ENCODE data around the gene IMMP2L. TPM values are rescaled to one million over a fixed set of nuclear protein-coding genes. Genes with fewer than 3 reads are reported as not detected.

The IMMP2L gene
- polyA plus RNA-seq, 1 donor (not counting 4 experiments of a cell fraction or from before 2014, with no cell fraction given), result 14.1 TPM

DNA sequence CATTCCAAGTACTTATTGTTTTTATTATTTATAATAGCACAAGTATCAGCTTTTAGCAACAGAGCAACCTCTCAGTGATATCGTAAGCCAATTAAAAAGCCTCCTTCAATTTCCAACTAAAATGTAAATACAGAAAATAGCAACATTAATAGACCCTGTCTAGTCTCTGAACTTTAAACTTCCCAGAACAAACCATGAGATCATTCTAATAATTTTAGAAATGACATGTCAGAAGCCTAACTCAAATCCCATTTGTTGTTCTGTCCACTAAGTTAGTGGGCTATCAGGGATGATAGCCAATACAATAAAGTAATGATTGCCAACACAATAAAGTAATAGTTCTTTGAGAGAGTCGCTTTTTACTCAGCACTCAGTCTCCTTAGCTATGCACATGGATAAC is 493.7 kb downstream of the IMMP2L start:
- FAIRE-seq (no peak), DNase-seq (ENCODE audit: low read depth, low spot score) (no peak)
- Histone ChIP-seq H2AFZ (ENCODE audit: control insufficient read depth, low read length) (no peak overlapping the region), H3K4me2 (ENCODE audit: control insufficient read depth, extremely low read depth, insufficient read depth, low read depth, low read length) (no peak overlapping the region), H3K9ac (ENCODE audit: control insufficient read depth, extremely low read depth, insufficient read depth, low read length) (no peak overlapping the region), H3K4me1 (ENCODE audit: control insufficient read depth, extremely low read depth, insufficient read depth, low read length) (no peaks in the 10 kb centered on the region), H3K4me3 (ENCODE audit: control insufficient read depth in 2 of 3, extremely low read depth in 1 of 3, insufficient read depth in 2 of 3, low read depth in 1 of 3, low read length in 3 of 3) (no peak overlapping the region), H3K36me3 (ENCODE audit: control insufficient read depth in 2 of 2, extremely low read depth in 1 of 2, insufficient read depth in 2 of 2, low read length in 2 of 2) (no peaks in the 10 kb centered on the region), H4K20me1 (ENCODE audit: control insufficient read depth, extremely low read depth, insufficient read depth, low read length) (no peaks in the 10 kb centered on the region), H3K27ac (ENCODE audit: control insufficient read depth, insufficient read depth, low read length) (no peak overlapping the region), H3K27me3 (ENCODE audit: control insufficient read depth, extremely low read depth, insufficient read depth, low read length) (no peaks in the 10 kb centered on the region), H3K9me3 (ENCODE audit: control insufficient read depth, low read depth, low read length) (no peaks in the 10 kb centered on the region), H3K9me1 (ENCODE audit: control insufficient read depth, extremely low read depth, insufficient read depth, low read length) (no peaks in the 10 kb centered on the region), H3K79me2 (ENCODE audit: control insufficient read depth, insufficient read depth, low read length) (no peaks in the 10 kb centered on the region)
- TF ChIP-seq EZH2 (IDR thresholded peaks at IDR 0.05; ENCODE audit: low read length) (no peak), CTCF (optimal IDR thresholded peaks at IDR 0.05 in 1 of 3, IDR thresholded peaks at IDR 0.05 in 1 of 3, conservative IDR thresholded peaks at IDR 0.05 in 1 of 3; ENCODE audit: extremely low read depth in 1 of 3, insufficient read depth in 2 of 3, low read length in 3 of 3) (no peak)
- dilution Hi-C loops (cut with MboI; ENCODE audit: extremely low pct_ligation_motif_present, low sequenced_read_pairs), result no loop called here

- Histone ChIP-seq H4K20me1 (ENCODE audit: control insufficient read depth, extremely low read depth, insufficient read depth, low read length) (no peaks in the 10 kb centered on the region), H3K27ac (ENCODE audit: control insufficient read depth, insufficient read depth, low read length) (no peak overlapping the region), H3K9me3 (ENCODE audit: control insufficient read depth, low read depth, low read length) (peaks cover 5% of the 10 kb centered on the region), H3K79me2 (ENCODE audit: control insufficient read depth, insufficient read depth, low read length) (no peaks in the 10 kb centered on the region), H3K4me2 (ENCODE audit: control insufficient read depth, extremely low read depth, insufficient read depth, low read depth, low read length) (no peak overlapping the region), H3K9ac (ENCODE audit: control insufficient read depth, extremely low read depth, insufficient read depth, low read length) (no peak overlapping the region), H2AFZ (ENCODE audit: control insufficient read depth, low read length) (no peak overlapping the region), H3K4me3 (ENCODE audit: control insufficient read depth in 2 of 3, extremely low read depth in 1 of 3, insufficient read depth in 2 of 3, low read depth in 1 of 3, low read length in 3 of 3) (no peak overlapping the region), H3K4me1 (ENCODE audit: control insufficient read depth, extremely low read depth, insufficient read depth, low read length) (no peaks in the 10 kb centered on the region), H3K36me3 (ENCODE audit: control insufficient read depth in 2 of 2, extremely low read depth in 1 of 2, insufficient read depth in 2 of 2, low read length in 2 of 2) (no peaks in the 10 kb centered on the region), H3K9me1 (ENCODE audit: control insufficient read depth, extremely low read depth, insufficient read depth, low read length) (no peaks in the 10 kb centered on the region), H3K27me3 (ENCODE audit: control insufficient read depth, extremely low read depth, insufficient read depth, low read length) (no peaks in the 10 kb centered on the region)
- TF ChIP-seq EZH2 (IDR thresholded peaks at IDR 0.05; ENCODE audit: low read length) (no peak), CTCF (optimal IDR thresholded peaks at IDR 0.05 in 1 of 3, IDR thresholded peaks at IDR 0.05 in 1 of 3, conservative IDR thresholded peaks at IDR 0.05 in 1 of 3; ENCODE audit: extremely low read depth in 1 of 3, insufficient read depth in 2 of 3, low read length in 3 of 3) (no peak)
- FAIRE-seq, result no peak
- DNase-seq (ENCODE audit: low read depth, low spot score), result no peak
- dilution Hi-C loops (cut with MboI; ENCODE audit: extremely low pct_ligation_motif_present, low sequenced_read_pairs), result no loop called here
Observed at GRCh38 chr7:111067682-111068081, 494.6 kb downstream of the IMMP2L start.

Measured in keratinocyte (primary cell).